Panc1 (cell line): ENCODE data around the gene C12orf76. TPM values are rescaled to one million over a fixed set of nuclear protein-coding genes. Genes with fewer than 3 reads are reported as not detected.

Experiments used
- ATAC-seq: fragments of 200-7000 bp; cut with Tn5 transposase; 2 replicates; pipeline ENCODE4 v1.9.1; 2020; ENCODE audit warnings: mild to moderate bottlenecking, moderate library complexity
- BruUV-seq: library from RNA; stranded (reverse); fragments of 400-500 nt; replicated peaks from 2 replicates; lab custom pipeline; 2021; lab: Mats Ljungman, UMichigan
- CTCF ChIA-PET: fragments of 300-600 bp; sonication (Branson Sonifier 250); formaldehyde crosslinking; loops from one replicate; lab custom pipeline; 2022; ENCODE audit warnings: antibody characterized with exemption; lab: Charles Lee
- POLR2A ChIA-PET: fragments of 300-600 bp; sonication (Branson Sonifier 250); formaldehyde crosslinking; loops from one replicate; lab custom pipeline; 2022; ENCODE audit warnings: antibody characterized with exemption; lab: Charles Lee
- DNase-seq: peaks from one replicate; pipeline ENCODE4 v3.0.0-alpha.2; 2010; ENCODE audit warnings: low read depth, low spot score
- H3K27ac ChIP-seq: 2 replicates; pipeline ENCODE4 v1.5.1; 2011; ENCODE audit warnings: mild to moderate bottlenecking, low read length, inconsistent platforms
- H3K27me3 ChIP-seq: fragments of 200-500 bp; sonication (Bioruptor generic); 2 replicates; pipeline ENCODE4 v1.6.0; 2014; ENCODE audit warnings: low read length, inconsistent platforms; ENCODE audit not compliant: control insufficient read depth, insufficient read depth
- H3K36me3 ChIP-seq: fragments of 200-500 bp; sonication (Bioruptor generic); 2 replicates; pipeline ENCODE4 v1.5.1; 2014; ENCODE audit warnings: inconsistent platforms, mild to moderate bottlenecking, low read length, moderate library complexity; ENCODE audit not compliant: control insufficient read depth, insufficient read depth
- H3K4me1 ChIP-seq: 2 replicates; pipeline ENCODE4 v1.5.1; 2011; ENCODE audit warnings: inconsistent platforms, mild to moderate bottlenecking, low read length, moderate library complexity; ENCODE audit not compliant: control insufficient read depth, insufficient read depth
- H3K4me3 ChIP-seq, 2 experiments: 2 replicates each; pipeline ENCODE4 v1.5.1; 2011 to 2012; ENCODE audit warnings: low read depth in 2 of 2, low read length in 2 of 2, mild to moderate bottlenecking in 2 of 2, inconsistent platforms in 1 of 2, moderate library complexity in 1 of 2
- H3K9me3 ChIP-seq: fragments of 200-500 bp; sonication (Bioruptor generic); 2 replicates; pipeline ENCODE4 v1.5.1; 2014; ENCODE audit warnings: low read depth, mild to moderate bottlenecking, inconsistent platforms, low read length, moderate library complexity; ENCODE audit not compliant: control insufficient read depth, insufficient read depth
- CTCF ChIP-seq: fragments of 450-650 bp; IDR thresholded peaks from 2 replicates; pipeline ENCODE4 v1.5.1; 2017; ENCODE audit warnings: mild to moderate bottlenecking
- POLR2AphosphoS5 ChIP-seq: IDR thresholded peaks from 2 replicates; pipeline ENCODE4 v1.6.1; 2012; ENCODE audit warnings: mild to moderate bottlenecking, low read depth, low read length, moderate library complexity
- REST ChIP-seq, 2 experiments: IDR thresholded peaks; 2 replicates each; pipeline ENCODE4 v1.6.1; 2011 to 2012; ENCODE audit warnings: low read depth in 2 of 2, control low read depth in 1 of 2, low read length in 1 of 2, mild to moderate bottlenecking in 1 of 2, moderate library complexity in 1 of 2; ENCODE audit not compliant: insufficient read depth in 1 of 2
- SIN3A ChIP-seq: IDR thresholded peaks from 2 replicates; pipeline ENCODE4 v1.6.1; 2012; ENCODE audit warnings: low read depth, mild to moderate bottlenecking, low read length, moderate library complexity, borderline replicate concordance; ENCODE audit not compliant: insufficient read depth
- TCF7L2 ChIP-seq: IDR thresholded peaks from 2 replicates; pipeline ENCODE4 v1.6.1; 2011; ENCODE audit warnings: mild to moderate bottlenecking, low read depth, low read length, inconsistent platforms
- in situ Hi-C: cut with HindIII; loops from 2 replicates; pipeline ENCODE4 v1.10.0; 2016; ENCODE audit warnings: low sequenced_read_pairs, low pct_unique_long_range_greater_than_20kb
- intact Hi-C: fragments of 100-400 bp; cut with micrococcal nuclease; formaldehyde crosslinking; loops from one replicate; pipeline ENCODE4 v1.10.0; 2022; ENCODE audit not compliant: unreplicated experiment
- total RNA-seq: library from RNA; stranded (reverse); gene quantifications from one replicate; pipeline ENCODE4 v1.2.1, GENCODE V29; 2021; ENCODE audit not compliant: unreplicated experiment

Gene C12orf76
- total RNA-seq, 1 experiment from 2014 or later: 13.6 TPM

- no TSS peak for BruUV-seq
- Histone ChIP-seq H3K27me3 (no peaks in the 10 kb centered on the region), H3K9me3 (no peaks in the 10 kb centered on the region), H3K4me1 (no peaks in the 10 kb centered on the region), H3K4me3 (no peak overlapping the region), H3K36me3 (no peaks in the 10 kb centered on the region), H3K27ac (no peak overlapping the region)
- ChIA-PET CTCF (no interaction called here), POLR2A (no interaction called here)
- DNase-seq (no peak), ATAC-seq (no peak)
- TF ChIP-seq SIN3A: no peak
- TF ChIP-seq POLR2AphosphoS5: no peak
- TF ChIP-seq REST (IDR thresholded peaks at IDR 0.05; ENCODE audit: insufficient read depth in 1 of 2, low read depth in 2 of 2, low read length in 1 of 2): no peak
- no peak for TF ChIP-seq TCF7L2
- no peak for TF ChIP-seq CTCF
- intact Hi-C loops (no loop called here), in situ Hi-C loops (no loop called here)
Measured at GRCh38 chr12:110007881-110008280, 40.4 kb downstream of the C12orf76 start.

GRCh38 chr12:110006115-110006514 lies 42.2 kb downstream of the C12orf76 start:
- in situ Hi-C loops (no loop called here), intact Hi-C loops (no loop called here)
- Histone ChIP-seq H3K9me3 (no peaks in the 10 kb centered on the region), H3K4me3 (no peak overlapping the region), H3K27ac (no peak overlapping the region), H3K4me1 (no peaks in the 10 kb centered on the region), H3K36me3 (no peaks in the 10 kb centered on the region), H3K27me3 (no peaks in the 10 kb centered on the region)
- DNase-seq (no peak), ATAC-seq (no peak)
- TF ChIP-seq POLR2AphosphoS5 (no peak), TCF7L2 (no peak), REST (IDR thresholded peaks at IDR 0.05; ENCODE audit: insufficient read depth in 1 of 2, low read depth in 2 of 2, low read length in 1 of 2) (no peak), SIN3A (no peak), CTCF (no peak)
- CTCF ChIA-PET: no interaction called here
- POLR2A ChIA-PET: no interaction called here
- BruUV-seq: no TSS peak
